Right lobe of liver (tissue), 6 donors: ENCODE data around the gene TOP3A. TPM values are rescaled to one million over a fixed set of nuclear protein-coding genes. Genes with fewer than 3 reads are reported as not detected.

Source experiments
- ATAC-seq, 4 donors: fragments of 200-7000 bp; cut with Tn5 transposase; one replicate each; pipeline ENCODE4 v1.9.1; 2020; ENCODE audit warnings: mild to moderate bottlenecking in 4 of 4, moderate library complexity in 4 of 4
- DNase-seq, 3 donors: peaks; one replicate each; pipeline ENCODE4 v3.0.0-alpha.2; 2020
- H3K27ac ChIP-seq, 3 donors: fragments of 200-600 bp; one replicate each; pipeline ENCODE4 v1.8.0; 2022
- H3K27me3 ChIP-seq, 2 donors: fragments of 200-600 bp; one replicate each; pipeline ENCODE4 v1.8.0; 2022
- H3K36me3 ChIP-seq, 4 donors: fragments of 200-600 bp; sonication (generic) in 1 of 4; one replicate each; pipeline versions ENCODE4 v1.5.1 to v1.8.0; 2017 to 2022; ENCODE audit warnings: control low read depth in 1 of 4
- H3K4me1 ChIP-seq, 4 donors: fragments of 200-600 bp; sonication (generic) in 1 of 4; one replicate each; pipeline versions ENCODE4 v1.5.1 to v1.8.0; 2017 to 2022; ENCODE audit warnings: control low read depth in 1 of 4
- H3K4me3 ChIP-seq, 3 donors: fragments of 200-600 bp; one replicate each; pipeline ENCODE4 v1.8.0; 2022
- H3K9me3 ChIP-seq, 4 donors: fragments of 200-600 bp; sonication (generic) in 1 of 4; one replicate each; pipeline versions ENCODE4 v1.5.1 to v1.8.0; 2017 to 2022; ENCODE audit warnings: control low read depth in 1 of 4
- CTCF ChIP-seq, 4 donors: fragments of 200-600 bp in 3 of 4; fragments of 450-650 bp in 1 of 4; IDR thresholded peaks; one replicate each; pipeline versions ENCODE4 v1.5.1 to v1.8.0; 2016 to 2022; ENCODE audit warnings: antibody characterized with exemption in 4 of 4, mild to moderate bottlenecking in 2 of 4
- POLR2A ChIP-seq: fragments of 450-650 bp; IDR thresholded peaks from one replicate; pipeline ENCODE4 v1.6.1; 2017; ENCODE audit warnings: antibody characterized with exemption, mild to moderate bottlenecking
- WGBS: methylation state at CpG from one replicate; pipeline ENCODE4 v1.1.6; 2018; ENCODE audit warnings: low coverage, low lambda C conversion rate; ENCODE audit not compliant: insufficient coverage; ENCODE audit errors: missing lambda C conversion rate; 5-methylcytosine and 5-hydroxymethylcytosine counted together
- intact Hi-C, 2 donors: fragments of 100-400 bp; cut with DNase I; formaldehyde crosslinking; loops; one replicate each; pipeline versions ENCODE4 v1.11.2 to v1.14.1; 2022
- total RNA-seq, 6 experiments: library from RNA; depleted of rRNA in 2 of 6; stranded (reverse); fragments of >200 nt in 2 of 6; fragmentation: NEBNext Ultra II Directional in 3 of 6; extraction: Animal tissue kit (Norgen Biotek cat#: 25700) in 3 of 6; gene quantifications; one replicate each; pipeline versions ENCODE4 v1.1.0 to v1.2.4, GENCODE V29; 2016 to 2023
- donor health status: DM: no; HTN: yes; CAD: no.
- donor health status: DM: no; HTN: no; CAD: no.
- donor health status: DM: no; HTN: no; CAD: no.
- donor health status: DM: no; HTN: yes; CAD: no.
- donor health status: DM: no; HTN: yes; CAD: no.

Gene TOP3A
- total RNA-seq, 6 experiments from 2014 or later: 13.7 to 29.9 (median 20.7) TPM

DNA sequence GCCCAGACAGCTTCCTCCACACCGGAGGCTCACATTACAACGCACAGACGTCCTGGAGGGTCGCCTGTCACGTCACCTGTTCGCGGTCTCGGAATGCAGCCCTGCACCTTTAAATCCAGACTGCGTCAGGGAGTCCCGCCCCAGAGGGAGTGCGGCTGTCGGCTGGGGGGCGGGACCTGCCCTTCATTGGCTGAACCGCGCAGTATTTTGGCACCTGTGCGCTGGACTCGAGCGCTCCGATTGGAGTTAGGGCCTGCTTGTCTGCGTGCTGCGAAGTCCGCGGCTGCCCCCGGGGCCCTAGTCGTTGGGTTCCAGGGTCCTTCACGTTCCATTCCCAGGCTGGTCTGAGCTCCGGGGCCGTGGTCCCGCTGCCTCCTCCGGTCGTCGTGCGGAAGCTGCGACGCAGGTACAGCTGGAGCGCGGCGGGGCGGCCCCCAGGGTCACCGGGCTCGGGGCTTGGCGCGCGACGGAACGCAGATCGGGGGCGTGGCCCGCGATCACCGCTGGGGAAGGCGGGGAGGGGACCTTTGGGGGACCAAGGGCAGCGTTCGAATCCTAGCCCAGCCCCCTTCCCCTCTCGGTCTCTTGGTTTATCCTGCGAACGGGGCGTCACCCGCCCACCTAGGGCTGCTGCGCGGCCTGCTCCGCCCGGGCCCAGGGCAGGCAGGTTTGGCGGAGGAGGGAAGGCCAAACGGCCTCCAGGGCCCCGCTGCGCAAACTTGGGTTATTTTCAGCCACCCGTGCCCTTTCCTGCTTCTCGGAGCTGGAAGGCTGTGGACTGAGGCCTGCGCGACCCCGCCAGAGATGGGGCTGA is 54.3 kb downstream of the TOP3A start, which contains the start of gene MIEF2:
Gene MIEF2 (plus strand): TSS at position 331 of the 814 bp plus-strand sequence. CDS start 2,059 bp downstream, outside the sequence.
- Histone ChIP-seq H3K4me3 (peak within 1 kb of the TSS; percentile 77 to 98 (median 90)), H3K27ac (peak within 1 kb of the TSS; percentile 64 to 72 (median 65)), H3K27me3 (no peaks in the 10 kb centered on the region), H3K9me3 (no peaks in the 10 kb centered on the region), H3K36me3 (peaks cover 0 to 36% (median 3%) of the 10 kb centered on the region in 4 donors), H3K4me1 (peaks cover 0 to 29% (median 13%) of the 10 kb centered on the region in 4 donors)
- intact Hi-C loops: no loop called here
- WGBS: 0% methylated on average over 4 of the region's 72 CpGs
- ATAC-seq (peak; percentile 78 to 89 (median 86)), DNase-seq (peak; percentile 96 to 97 (median 97))
- TF ChIP-seq POLR2A: peak; percentile 54
- TF ChIP-seq CTCF (IDR thresholded peaks at IDR 0.05): no peak

DNA sequence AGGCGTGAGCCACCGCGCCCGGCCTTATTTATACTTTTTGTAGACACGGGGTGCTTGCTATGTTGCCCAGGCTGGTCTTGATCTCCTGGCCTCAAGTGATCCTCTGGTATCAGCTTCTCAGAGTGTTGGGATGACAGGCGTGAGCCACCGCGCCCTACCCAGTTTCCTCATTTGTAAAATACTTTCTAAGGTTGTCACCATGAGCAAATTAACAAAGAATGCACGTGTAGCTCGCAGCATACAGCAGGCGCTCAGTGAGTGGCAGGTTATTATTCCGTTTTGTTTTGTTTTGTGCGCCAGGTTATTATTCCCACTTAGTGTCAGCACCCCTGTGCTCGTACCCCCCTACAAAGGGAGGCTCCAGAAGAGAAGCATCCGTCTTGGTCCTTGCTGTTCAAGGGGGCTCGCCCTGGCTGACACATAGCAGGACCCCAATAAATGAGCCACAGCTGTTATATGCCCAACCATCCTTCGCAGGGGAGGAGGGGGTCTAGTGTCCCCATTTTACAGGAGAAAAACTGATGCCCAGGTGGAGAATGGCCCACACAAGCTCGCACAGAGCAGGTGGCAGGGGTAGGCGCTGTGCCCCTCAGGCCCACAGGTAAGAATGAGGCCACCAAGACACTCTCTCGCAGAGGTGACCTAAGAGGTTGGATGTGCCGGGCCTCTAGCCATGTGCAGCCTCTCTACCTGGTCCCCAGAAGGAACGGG is 55.0 kb downstream of the TOP3A start:
- Histone ChIP-seq H3K27ac (peak overlapping the region in 2 of 3 donors; percentile 65 to 72), H3K4me3 (peak overlapping the region; percentile 77 to 98 (median 90)), H3K4me1 (peaks cover 0 to 29% (median 13%) of the 10 kb centered on the region in 4 donors), H3K27me3 (no peaks in the 10 kb centered on the region), H3K9me3 (no peaks in the 10 kb centered on the region), H3K36me3 (peaks cover 0 to 36% (median 2%) of the 10 kb centered on the region in 4 donors)
- intact Hi-C loops: loop anchor here in 1 of 2 donors (10.0 kb wide), 1 partner anchor 55 kb away; the partner anchor contains the start of genes SMCR8 and TOP3A
- DNase-seq (no peak), ATAC-seq (no peak)
- no peak for TF ChIP-seq POLR2A
- TF ChIP-seq CTCF (IDR thresholded peaks at IDR 0.05): no peak
- 57% methylated on average over 12 of the region's 22 CpGs for WGBS

DNA sequence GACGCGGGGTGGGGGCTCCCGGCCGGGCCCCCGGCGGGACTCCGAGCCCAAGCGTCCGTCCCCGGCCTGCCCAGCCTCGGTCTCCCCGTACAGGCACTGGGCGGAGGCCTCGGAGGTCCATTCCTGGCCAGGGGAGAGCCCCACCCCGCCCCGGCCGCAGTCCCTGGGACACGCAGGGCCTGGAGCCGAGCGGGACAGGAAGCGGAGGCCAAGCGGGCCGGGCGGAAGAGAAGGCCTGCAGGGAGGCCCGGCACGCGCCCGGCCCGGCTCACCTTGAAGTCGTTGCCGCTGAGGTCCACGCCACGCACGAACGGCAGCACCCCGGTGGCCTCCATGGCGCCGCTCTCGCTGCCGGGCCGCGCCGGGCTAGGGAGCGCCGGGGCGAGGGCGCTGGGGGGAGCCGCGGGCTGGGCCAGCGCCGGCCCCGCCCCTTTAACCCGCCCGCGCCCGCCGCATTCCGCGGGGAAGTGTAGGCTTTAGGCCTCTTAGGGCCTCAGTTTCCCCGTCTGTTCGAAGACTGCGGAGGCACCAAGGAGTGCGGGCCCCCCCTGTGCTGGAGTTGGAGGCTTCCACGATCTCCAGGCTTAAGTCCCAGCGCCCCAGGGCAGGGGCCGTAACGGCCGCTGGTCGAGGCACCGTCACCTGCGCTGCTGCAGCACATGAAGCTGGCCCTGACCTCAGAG is 56.3 kb downstream of the TOP3A start, which contains the start of gene FLII:
Gene FLII (minus strand): TSS at position 383 of the 683 bp plus-strand sequence. CDS start 48 bp downstream, at position 335.
- peak in 1 of 4 donors; percentile 4 for TF ChIP-seq CTCF (IDR thresholded peaks at IDR 0.05)
- TF ChIP-seq POLR2A: peak; percentile 71
- intact Hi-C loops: loop anchor here in 1 of 2 donors (10.0 kb wide), 1 partner anchor 56 kb away; the partner anchor contains the start of genes SMCR8 and TOP3A

GRCh38 chr17:18257982-18258355 is 56.8 kb downstream of the TOP3A start:
- ATAC-seq (peak; percentile 62 to 69 (median 68)), DNase-seq (peak; percentile 79 to 84 (median 83))
- Histone ChIP-seq H3K4me3 (peak overlapping the region; percentile 83 to 100 (median 97)), H3K9me3 (no peaks in the 10 kb centered on the region), H3K4me1 (peaks cover 0 to 35% (median 13%) of the 10 kb centered on the region in 4 donors), H3K27ac (peak overlapping the region; percentile 76 to 92 (median 89)), H3K36me3 (peaks cover 0 to 36% (median 10%) of the 10 kb centered on the region in 4 donors), H3K27me3 (no peaks in the 10 kb centered on the region)
- TF ChIP-seq CTCF (IDR thresholded peaks at IDR 0.05): no peak
- TF ChIP-seq POLR2A: no peak
- intact Hi-C loops: loop anchor here in 1 of 2 donors (10.0 kb wide), 1 partner anchor 57 kb away; the partner anchor contains the start of genes SMCR8 and TOP3A
- 2% methylated on average over 10 of the region's 16 CpGs for WGBS

More for the DNA sequence above, 56.3 kb downstream of the TOP3A start, which contains the start of gene FLII:
- DNase-seq: peak; percentile 70 to 76 (median 72)
- H3K4me3 ChIP-seq: peak within 1 kb of the TSS; percentile 83 to 100 (median 97)
- 0% methylated on average over 6 of the region's 71 CpGs for WGBS
- H3K4me1 ChIP-seq: peaks cover 0 to 30% (median 13%) of the 10 kb centered on the region in 4 donors
- ATAC-seq: peak; percentile 46 to 74 (median 60)
- H3K27ac ChIP-seq: peak within 1 kb of the TSS; percentile 76 to 92 (median 89)
- H3K27me3 ChIP-seq: no peaks in the 10 kb centered on the region
- H3K36me3 ChIP-seq: peaks cover 0 to 36% (median 8%) of the 10 kb centered on the region in 4 donors
- H3K9me3 ChIP-seq: no peaks in the 10 kb centered on the region
